HepG2 (cell line): ENCODE data around the gene C1orf35. TPM values are rescaled to one million over a fixed set of nuclear protein-coding genes. Genes with fewer than 3 reads are reported as not detected.

Experiments
- ATAC-seq: fragments of 200-7000 bp; cut with Tn5 transposase; 3 replicates; pipeline ENCODE4 v1.9.1; 2020; ENCODE audit warnings: mild to moderate bottlenecking, moderate library complexity
- BruUV-seq: library from RNA; stranded (reverse); fragments of 400-500 nt; replicated peaks from 2 replicates; lab custom pipeline; 2021; lab: Mats Ljungman, UMichigan
- CTCF ChIA-PET: fragments of 300-600 bp; formaldehyde crosslinking; extraction: SDS; loops from one replicate; lab custom pipeline; 2021; ENCODE audit warnings: low total read pairs, inconsistent platforms, low intra/inter-chr PET ratio; lab: Yijun Ruan, JAX
- POLR2A ChIA-PET: fragments of 350-600 bp; sonication (Branson Sonifier 250); formaldehyde crosslinking; loops from one replicate; lab custom pipeline; 2020; ENCODE audit warnings: antibody characterized with exemption, inconsistent platforms; lab: Yijun Ruan, JAX
- DNase-seq: peaks from one replicate; pipeline ENCODE4 v3.0.0-alpha.2; 2015; ENCODE audit warnings: low spot score
- FAIRE-seq: peaks from 3 replicates; lab custom pipeline; 2011; peaks lifted over from hg19 to GRCh38; lab: Jason Lieb, UNC
- H2AFZ ChIP-seq: one replicate; pipeline ENCODE4 v1.6.1; 2011; ENCODE audit warnings: low read length, inconsistent platforms
- H3K27ac ChIP-seq: fragments of 300-600 bp; 3 replicates; pipeline ENCODE4 v1.8.0; 2011; ENCODE audit warnings: mixed run types, mild to moderate bottlenecking, mixed read lengths, low read length, inconsistent platforms; ENCODE audit not compliant: insufficient read depth; ENCODE audit errors: extremely low read length
- H3K27me3 ChIP-seq, 2 experiments: fragments of 200-600 bp in 1 of 2; 2 replicates in 1 of 2; 3 replicates in 1 of 2; pipeline versions ENCODE4 v1.6.0 to v1.8.0; 2011; ENCODE audit warnings: low read length in 2 of 2, mild to moderate bottlenecking in 2 of 2, moderate library complexity in 2 of 2, inconsistent platforms in 1 of 2; ENCODE audit not compliant: insufficient read depth in 2 of 2, control insufficient read depth in 1 of 2
- H3K36me3 ChIP-seq, 2 experiments: fragments of 200-600 bp in 1 of 2; replicated peaks in 1 of 2; 2 replicates in 1 of 2; 3 replicates in 1 of 2; pipeline versions ENCODE4 v1.5.1 to v1.8.0; 2011; ENCODE audit warnings: low read length in 2 of 2, inconsistent platforms in 1 of 2; ENCODE audit not compliant: insufficient read depth in 2 of 2, control insufficient read depth in 1 of 2
- H3K4me1 ChIP-seq: 2 replicates; pipeline ENCODE4 v1.5.1; 2012; ENCODE audit warnings: low read length, inconsistent platforms; ENCODE audit not compliant: insufficient read depth
- H3K4me2 ChIP-seq: 2 replicates; pipeline ENCODE4 v1.6.0; 2011; ENCODE audit warnings: low read depth, low read length, inconsistent platforms
- H3K4me3 ChIP-seq, 3 experiments: fragments of 200-600 bp in 1 of 3; sonication (generic), shearing (Covaris generic) in 1 of 3; replicated peaks in 1 of 3; 2 replicates each; pipeline ENCODE4 v1.5.1; 2011 to 2016; ENCODE audit warnings: low read length in 3 of 3, inconsistent platforms in 2 of 3, low read depth in 2 of 3, mild to moderate bottlenecking in 2 of 3, control low read depth in 1 of 3, mixed read lengths in 1 of 3; ENCODE audit not compliant: insufficient read depth in 1 of 3
- H3K79me2 ChIP-seq: one replicate; pipeline ENCODE4 v1.6.1; 2011; ENCODE audit warnings: low read length, inconsistent platforms; ENCODE audit not compliant: insufficient read depth
- H3K9ac ChIP-seq: 2 replicates; pipeline ENCODE4 v1.6.0; 2011; ENCODE audit warnings: mild to moderate bottlenecking, low read depth, low read length, inconsistent platforms; ENCODE audit not compliant: insufficient read depth
- H3K9me3 ChIP-seq: 2 replicates; pipeline ENCODE4 v1.5.1; 2012; ENCODE audit warnings: mild to moderate bottlenecking, low read length
- H4K20me1 ChIP-seq: 2 replicates; pipeline ENCODE4 v1.6.0; 2011; ENCODE audit warnings: inconsistent platforms, mild to moderate bottlenecking, low read length, moderate library complexity; ENCODE audit not compliant: insufficient read depth
- GPN1 ChIP-seq: sonication (generic); formaldehyde crosslinking; IDR thresholded peaks from 2 replicates; pipeline ENCODE4 v1.5.1; 2020; ENCODE audit warnings: missing genetic modification reagents, borderline replicate concordance
- RARA ChIP-seq: IDR thresholded peaks from 2 replicates; pipeline ENCODE4 v1.6.1; 2016; ENCODE audit warnings: missing genetic modification reagents, missing compliant biosample characterization
- RBM22 ChIP-seq: fragments of 200-400 bp; formaldehyde crosslinking; optimal IDR thresholded peaks from 2 replicates; pipeline ENCODE3; 2017; ENCODE audit warnings: mild to moderate bottlenecking, low read length, moderate library complexity
- SCMH1 ChIP-seq: sonication (generic); formaldehyde crosslinking; IDR thresholded peaks from 2 replicates; pipeline ENCODE4 v1.9.0; 2021; ENCODE audit warnings: missing genetic modification reagents, mild to moderate bottlenecking, borderline replicate concordance
- ZBTB1 ChIP-seq: sonication (generic); formaldehyde crosslinking; IDR thresholded peaks from 2 replicates; pipeline ENCODE4 v1.4.0; 2020; ENCODE audit warnings: missing genetic modification reagents, borderline replicate concordance
- ZBTB21 ChIP-seq: sonication (generic); formaldehyde crosslinking; IDR thresholded peaks from 2 replicates; pipeline ENCODE4 v1.4.0; 2020; ENCODE audit warnings: missing genetic modification reagents
- ZNF775 ChIP-seq: sonication (generic); formaldehyde crosslinking; IDR thresholded peaks from 2 replicates; pipeline ENCODE4 v1.4.0; 2020; ENCODE audit warnings: missing genetic modification reagents, mild to moderate bottlenecking, moderate library complexity, borderline replicate concordance
- WGBS: methylation state at CpG from one replicate; pipeline ENCODE4 v1.1.6; 2017; ENCODE audit warnings: low lambda C conversion rate; 5-methylcytosine and 5-hydroxymethylcytosine counted together
- in situ Hi-C: cut with HindIII; loops from 2 replicates; pipeline ENCODE4 v1.10.0; 2017; ENCODE audit warnings: low pct_unique_long_range_greater_than_20kb; ENCODE audit not compliant: extremely low pct_ligation_motif_present
- intact Hi-C: fragments of 100-400 bp; cut with micrococcal nuclease; formaldehyde crosslinking; loops from one replicate; pipeline ENCODE4 v1.10.0; 2022; ENCODE audit not compliant: unreplicated experiment
- polyA plus RNA-seq, 8 experiments: library from polyadenylated mRNA; depleted of rRNA in 3 of 8; stranded (reverse) in 7 of 8; unstranded in 1 of 8; fragments of >200 nt; fragmentation: Illumina TruSeq in 4 of 8; extraction: Trizol in 4 of 8; gene quantifications; 2 replicates each; pipeline versions ENCODE4 v1.2.1 to v1.2.3, GENCODE V29; 2011 to 2016; ENCODE audit warnings: low read depth in 4 of 8, missing spikeins in 1 of 8, mixed read lengths in 1 of 8; ENCODE audit not compliant: insufficient read depth in 1 of 8
- total RNA-seq, 5 experiments: library from RNA; depleted of rRNA; stranded (reverse); fragments of >200 nt; fragmentation: Illumina TruSeq; extraction: Trizol; gene quantifications; 2 replicates each; pipeline ENCODE4 v1.2.3, GENCODE V29; 2016; ENCODE audit warnings: low read depth in 1 of 5
- TF ChIP-seq, protein P1 (sequence below): IDR thresholded peaks from 2 replicates; pipeline ENCODE4 v1.6.1; 2016; ENCODE audit warnings: low read depth, borderline replicate concordance
- TF ChIP-seq, protein P2 (sequence below): sonication (generic); formaldehyde crosslinking; conservative IDR thresholded peaks from 2 replicates; pipeline ENCODE4 v1.8.0; 2022; ENCODE audit warnings: low read depth, missing genetic modification reagents
- TF ChIP-seq, protein P3 (sequence below): sonication (generic); formaldehyde crosslinking; IDR thresholded peaks from 2 replicates; pipeline ENCODE4 v1.4.0; 2020; ENCODE audit warnings: mild to moderate bottlenecking, missing genetic modification reagents
- TF ChIP-seq, protein P4 (sequence below): IDR thresholded peaks from 2 replicates; pipeline ENCODE4 v1.6.1; 2016; ENCODE audit warnings: missing biosample characterization, missing genetic modification reagents, low read depth

Gene C1orf35
- total and polyA plus RNA-seq, 2 of the 13 experiments (the other 11 are each of a cell fraction or from before 2014, with no cell fraction given): 8.1 to 19.3 TPM

DNA sequence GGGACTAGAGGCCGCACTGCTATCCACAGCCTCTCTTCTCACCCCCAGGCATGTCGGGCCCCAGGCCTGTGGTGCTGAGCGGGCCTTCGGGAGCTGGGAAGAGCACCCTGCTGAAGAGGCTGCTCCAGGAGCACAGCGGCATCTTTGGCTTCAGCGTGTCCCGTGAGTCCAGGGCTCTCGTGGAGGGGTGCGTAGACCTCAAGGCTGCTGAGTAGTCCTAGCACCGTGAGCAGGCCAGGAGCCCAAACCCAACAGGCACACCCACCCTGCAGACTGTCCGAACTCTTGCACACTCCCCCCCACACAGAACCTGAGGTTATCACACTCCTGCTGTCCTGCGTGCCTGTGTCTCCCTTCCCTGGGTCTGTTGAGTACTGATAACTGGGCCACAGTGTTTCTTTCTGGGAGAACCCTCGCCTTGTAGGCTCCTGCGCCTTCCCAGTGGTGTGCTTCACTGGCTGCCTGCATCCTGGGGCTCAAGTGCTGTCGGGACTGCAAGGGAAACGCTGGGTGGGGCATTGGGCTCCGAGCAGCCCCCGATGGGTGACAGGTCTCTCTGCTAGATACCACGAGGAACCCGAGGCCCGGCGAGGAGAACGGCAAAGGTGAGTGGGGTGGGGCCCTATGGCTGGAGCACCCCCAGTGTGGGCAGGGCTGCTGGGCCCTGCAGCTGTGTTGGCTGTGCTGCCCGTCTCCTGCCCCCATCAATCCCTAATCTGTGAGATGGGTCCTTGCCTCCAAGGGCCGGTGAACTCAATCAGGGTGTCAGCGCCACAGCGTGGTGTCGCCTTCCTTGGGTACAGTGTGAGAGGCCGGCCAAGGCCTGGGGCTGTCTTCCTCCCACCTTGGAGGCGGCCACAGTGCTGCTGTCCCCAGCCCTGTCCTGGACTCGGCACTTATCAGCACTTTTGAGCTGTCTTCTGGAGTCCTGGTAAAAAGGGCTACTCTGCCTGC lies 42.6 kb upstream of the C1orf35 start:
- no peaks in the 10 kb centered on the region for H3K9me3 ChIP-seq
- no peak overlapping the region for H3K4me3 ChIP-seq
- H3K9ac ChIP-seq: no peak overlapping the region
- POLR2A ChIA-PET: interaction anchor here (1.3 kb wide), 1 partner anchor 19 kb away, joined by 3 read pairs; the partner anchor contains the start of gene IBA57
- H3K27ac ChIP-seq: no peak overlapping the region
- TF ChIP-seq RARA (no peak), ZBTB1 (CRISPR knock-in tag) (no peak), ZNF775 (no peak), RBM22 (no peak), GPN1 (CRISPR knock-in tag) (no peak)
- TF ChIP-seq, protein P1, sequence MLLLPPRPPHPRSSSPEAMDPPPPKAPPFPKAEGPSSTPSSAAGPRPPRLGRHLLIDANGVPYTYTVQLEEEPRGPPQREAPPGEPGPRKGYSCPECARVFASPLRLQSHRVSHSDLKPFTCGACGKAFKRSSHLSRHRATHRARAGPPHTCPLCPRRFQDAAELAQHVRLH (CRISPR knock-in tag): no peak
- DNase-seq (no peak), ATAC-seq (no peak), FAIRE-seq (no peak)
- WGBS: 99% methylated on average over 14 of the region's 31 CpGs
- BruUV-seq: no TSS peak
- H4K20me1 ChIP-seq: peaks cover 23% of the 10 kb centered on the region; the same call in 1 of the 2 replicates
- in situ Hi-C loops: no loop called here
- intact Hi-C loops: no loop called here
- H3K36me3 ChIP-seq: peaks cover 4 to 17% of the 10 kb centered on the region in 2 experiments; a peak in 4 of 5 replicates
- no peaks in the 10 kb centered on the region for H3K27me3 ChIP-seq
- H2AFZ ChIP-seq: no peak overlapping the region
- CTCF ChIA-PET: no interaction called here
- H3K4me1 ChIP-seq: peaks cover 56% of the 10 kb centered on the region
- peaks cover 56% of the 10 kb centered on the region for H3K79me2 ChIP-seq
- no peak overlapping the region for H3K4me2 ChIP-seq

DNA sequence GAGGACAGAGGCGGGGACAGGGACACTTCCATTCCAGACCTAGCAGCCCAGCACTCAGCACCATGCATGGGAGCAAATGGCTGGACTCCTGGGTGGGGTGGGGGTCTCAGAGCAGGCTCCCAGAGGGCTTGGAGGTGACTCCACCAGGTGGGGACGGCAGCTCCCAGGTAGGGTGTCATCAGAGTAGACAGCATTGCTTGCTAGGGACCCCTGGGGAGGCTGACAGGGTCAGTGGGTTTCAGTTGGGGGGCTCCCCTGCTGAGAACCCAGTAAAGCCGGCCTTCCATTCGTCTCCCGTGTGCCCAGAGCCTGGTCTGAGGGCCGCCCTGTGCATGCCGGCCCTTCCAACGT lies 41.8 kb upstream of the C1orf35 start:
- no TSS peak for BruUV-seq
- ATAC-seq (no peak), FAIRE-seq (no peak), DNase-seq (no peak)
- intact Hi-C loops: no loop called here
- H3K79me2 ChIP-seq: peaks cover 59% of the 10 kb centered on the region
- in situ Hi-C loops: no loop called here
- H3K27me3 ChIP-seq: no peaks in the 10 kb centered on the region; a peak in 1 of 5 replicates
- no peak overlapping the region for H3K4me2 ChIP-seq
- ChIA-PET CTCF (no interaction called here), POLR2A (interaction anchor here (1.2 kb wide), 1 partner anchor 20 kb away, joined by 6 read pairs; the partner anchor contains the start of gene IBA57)
- peaks cover 4 to 17% of the 10 kb centered on the region in 2 experiments; a peak in 4 of 5 replicates for H3K36me3 ChIP-seq
- peaks cover 23% of the 10 kb centered on the region; the same call in 1 of the 2 replicates for H4K20me1 ChIP-seq
- peaks cover 48% of the 10 kb centered on the region for H3K4me1 ChIP-seq
- H3K9ac ChIP-seq: no peak overlapping the region
- no peak overlapping the region for H3K4me3 ChIP-seq
- H2AFZ ChIP-seq: no peak overlapping the region
- no peak overlapping the region for H3K27ac ChIP-seq
- WGBS: 100% methylated on average over 1 of the region's 8 CpGs
- no peaks in the 10 kb centered on the region for H3K9me3 ChIP-seq
- TF ChIP-seq, protein P2, sequence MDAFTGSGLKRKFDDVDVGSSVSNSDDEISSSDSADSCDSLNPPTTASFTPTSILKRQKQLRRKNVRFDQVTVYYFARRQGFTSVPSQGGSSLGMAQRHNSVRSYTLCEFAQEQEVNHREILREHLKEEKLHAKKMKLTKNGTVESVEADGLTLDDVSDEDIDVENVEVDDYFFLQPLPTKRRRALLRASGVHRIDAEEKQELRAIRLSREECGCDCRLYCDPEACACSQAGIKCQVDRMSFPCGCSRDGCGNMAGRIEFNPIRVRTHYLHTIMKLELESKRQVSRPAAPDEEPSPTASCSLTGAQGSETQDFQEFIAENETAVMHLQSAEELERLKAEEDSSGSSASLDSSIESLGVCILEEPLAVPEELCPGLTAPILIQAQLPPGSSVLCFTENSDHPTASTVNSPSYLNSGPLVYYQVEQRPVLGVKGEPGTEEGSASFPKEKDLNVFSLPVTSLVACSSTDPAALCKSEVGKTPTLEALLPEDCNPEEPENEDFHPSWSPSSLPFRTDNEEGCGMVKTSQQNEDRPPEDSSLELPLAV (CRISPR knock-in tag): no peak
- TF ChIP-seq, protein P3, sequence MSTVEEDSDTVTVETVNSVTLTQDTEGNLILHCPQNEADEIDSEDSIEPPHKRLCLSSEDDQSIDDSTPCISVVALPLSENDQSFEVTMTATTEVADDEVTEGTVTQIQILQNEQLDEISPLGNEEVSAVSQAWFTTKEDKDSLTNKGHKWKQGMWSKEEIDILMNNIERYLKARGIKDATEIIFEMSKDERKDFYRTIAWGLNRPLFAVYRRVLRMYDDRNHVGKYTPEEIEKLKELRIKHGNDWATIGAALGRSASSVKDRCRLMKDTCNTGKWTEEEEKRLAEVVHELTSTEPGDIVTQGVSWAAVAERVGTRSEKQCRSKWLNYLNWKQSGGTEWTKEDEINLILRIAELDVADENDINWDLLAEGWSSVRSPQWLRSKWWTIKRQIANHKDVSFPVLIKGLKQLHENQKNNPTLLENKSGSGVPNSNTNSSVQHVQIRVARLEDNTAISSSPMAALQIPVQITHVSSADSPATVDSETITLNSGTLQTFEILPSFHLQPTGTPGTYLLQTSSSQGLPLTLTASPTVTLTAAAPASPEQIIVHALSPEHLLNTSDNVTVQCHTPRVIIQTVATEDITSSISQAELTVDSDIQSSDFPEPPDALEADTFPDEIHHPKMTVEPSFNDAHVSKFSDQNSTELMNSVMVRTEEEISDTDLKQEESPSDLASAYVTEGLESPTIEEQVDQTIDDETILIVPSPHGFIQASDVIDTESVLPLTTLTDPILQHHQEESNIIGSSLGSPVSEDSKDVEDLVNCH (CRISPR knock-in tag): no peak
- no peak for TF ChIP-seq ZBTB21 (CRISPR knock-in tag)
- TF ChIP-seq, protein P4, sequence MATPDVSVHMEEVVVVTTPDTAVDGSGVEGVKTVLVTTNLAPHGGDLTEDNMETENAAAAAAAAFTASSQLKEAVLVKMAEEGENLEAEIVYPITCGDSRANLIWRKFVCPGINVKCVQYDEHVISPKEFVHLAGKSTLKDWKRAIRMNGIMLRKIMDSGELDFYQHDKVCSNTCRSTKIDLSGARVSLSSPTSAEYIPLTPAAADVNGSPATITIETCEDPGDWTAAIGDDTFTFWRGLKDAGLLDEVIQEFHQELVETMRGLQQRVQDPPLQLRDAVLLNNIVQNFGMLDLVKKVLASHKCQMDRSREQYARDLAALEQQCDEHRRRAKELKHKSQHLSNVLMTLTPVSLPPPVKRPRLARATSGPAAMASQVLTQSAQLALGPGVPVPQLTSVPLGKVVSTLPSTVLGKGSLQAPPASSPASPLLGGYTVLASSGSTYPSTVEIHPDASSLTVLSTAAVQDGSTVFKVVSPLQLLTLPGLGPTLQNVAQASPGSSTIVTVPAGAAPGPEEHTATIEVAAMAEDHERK (CRISPR knock-in tag): no peak
- no peak for TF ChIP-seq SCMH1 (CRISPR knock-in tag)
